ENCODE data around the gene ENO3. TPM values are rescaled to one million over a fixed set of nuclear protein-coding genes. Genes with fewer than 3 reads are reported as not detected.
A peak's percentile ranks its signal among the peaks of the same experiment; 100 is the strongest.

Gene ENO3
- total RNA-seq, 4 donors from 2014 or later, result 2.5 to 211 (median 12.9) TPM

DNA sequence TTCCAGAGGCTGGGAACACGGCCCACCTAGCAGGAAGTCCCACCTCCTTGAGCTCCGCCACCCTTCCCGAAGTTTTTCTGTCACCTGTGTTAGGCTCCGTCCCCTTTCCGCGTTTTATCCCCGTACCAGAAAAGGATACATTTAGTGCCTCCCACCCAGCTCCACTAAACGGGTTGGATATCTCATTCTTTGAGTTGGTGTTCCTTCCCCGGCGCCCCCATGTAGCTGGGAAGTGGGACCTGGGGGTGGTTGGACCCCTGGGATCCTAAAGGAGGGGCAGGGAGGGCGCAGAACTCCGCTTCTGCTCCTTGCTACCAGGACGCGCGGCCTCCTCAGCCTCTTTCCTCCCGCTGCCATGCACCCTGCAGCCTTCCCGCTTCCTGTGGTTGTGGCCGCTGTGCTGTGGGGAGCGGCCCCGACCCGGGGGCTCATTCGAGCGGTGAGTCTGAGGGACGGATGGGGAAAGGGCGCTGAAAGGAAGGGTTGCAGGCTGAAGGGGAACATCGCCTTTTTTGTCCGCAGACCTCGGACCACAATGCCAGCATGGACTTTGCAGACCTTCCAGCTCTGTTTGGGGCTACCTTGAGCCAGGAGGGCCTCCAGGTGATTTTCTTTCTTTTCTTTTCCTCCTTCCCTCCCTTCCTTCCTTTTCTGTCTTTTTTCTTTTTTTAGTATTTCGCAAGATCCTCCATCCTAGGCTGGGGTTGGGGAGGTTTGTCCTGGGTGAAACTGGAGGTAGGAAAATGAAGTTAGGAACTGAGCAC lies 10.2 kb upstream of the ENO3 start:
- in situ Hi-C loops (cut with MboI; ENCODE audit: low pct_ligation_motif_present in 1 of 4, low pct_unique_long_range_greater_than_20kb in 1 of 4, low sequenced_read_pairs in 3 of 4), result no loop called here
- TF ChIP-seq EP300 (IDR thresholded peaks at IDR 0.05; ENCODE audit: low read depth) (no peak), POLR2AphosphoS5 (IDR thresholded peaks at IDR 0.05) (no peak), POLR2A (IDR thresholded peaks at IDR 0.05) (no peak)
- TF ChIP-seq, protein P1, sequence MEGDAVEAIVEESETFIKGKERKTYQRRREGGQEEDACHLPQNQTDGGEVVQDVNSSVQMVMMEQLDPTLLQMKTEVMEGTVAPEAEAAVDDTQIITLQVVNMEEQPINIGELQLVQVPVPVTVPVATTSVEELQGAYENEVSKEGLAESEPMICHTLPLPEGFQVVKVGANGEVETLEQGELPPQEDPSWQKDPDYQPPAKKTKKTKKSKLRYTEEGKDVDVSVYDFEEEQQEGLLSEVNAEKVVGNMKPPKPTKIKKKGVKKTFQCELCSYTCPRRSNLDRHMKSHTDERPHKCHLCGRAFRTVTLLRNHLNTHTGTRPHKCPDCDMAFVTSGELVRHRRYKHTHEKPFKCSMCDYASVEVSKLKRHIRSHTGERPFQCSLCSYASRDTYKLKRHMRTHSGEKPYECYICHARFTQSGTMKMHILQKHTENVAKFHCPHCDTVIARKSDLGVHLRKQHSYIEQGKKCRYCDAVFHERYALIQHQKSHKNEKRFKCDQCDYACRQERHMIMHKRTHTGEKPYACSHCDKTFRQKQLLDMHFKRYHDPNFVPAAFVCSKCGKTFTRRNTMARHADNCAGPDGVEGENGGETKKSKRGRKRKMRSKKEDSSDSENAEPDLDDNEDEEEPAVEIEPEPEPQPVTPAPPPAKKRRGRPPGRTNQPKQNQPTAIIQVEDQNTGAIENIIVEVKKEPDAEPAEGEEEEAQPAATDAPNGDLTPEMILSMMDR (IDR thresholded peaks at IDR 0.05), result no peak
- 0 to 2% methylated on average over 8 to 29 of the region's 29 CpGs for WGBS, 2 donors (ENCODE audit: low coverage in 1 of 2)
- intact Hi-C loops (cut with DNase I; ENCODE audit: low total_unique reads), result no loop called here
- Histone ChIP-seq H3K27ac (peak overlapping the region; percentile 96 to 97 (median 96)), H3K36me3 (peaks cover 0 to 14% (median 4%) of the 10 kb centered on the region in 4 donors), H3K27me3 (no peaks in the 10 kb centered on the region), H3K4me1 (peaks cover 38 to 66% (median 39%) of the 10 kb centered on the region in 4 donors), H3K9me3 (no peaks in the 10 kb centered on the region), H3K4me3 (peak overlapping the region; percentile 68 to 84 (median 75))
- DNase-seq, result peak; percentile 82

GRCh38 chr17:4941319-4941610 lies 9.7 kb upstream of the ENO3 start:
- intact Hi-C loops (cut with DNase I; ENCODE audit: low total_unique reads) (no loop called here), in situ Hi-C loops (cut with MboI; ENCODE audit: low pct_ligation_motif_present in 1 of 4, low pct_unique_long_range_greater_than_20kb in 1 of 4, low sequenced_read_pairs in 3 of 4) (no loop called here)
- Histone ChIP-seq H3K27me3 (no peaks in the 10 kb centered on the region), H3K36me3 (peaks cover 0 to 14% (median 4%) of the 10 kb centered on the region in 4 donors), H3K27ac (peak overlapping the region; percentile 96 to 97 (median 96)), H3K4me3 (peak overlapping the region; percentile 68 to 84 (median 75)), H3K9me3 (no peaks in the 10 kb centered on the region), H3K4me1 (peaks cover 43 to 71% (median 44%) of the 10 kb centered on the region in 4 donors)
- no peak for TF ChIP-seq EP300 (IDR thresholded peaks at IDR 0.05; ENCODE audit: low read depth)
- TF ChIP-seq POLR2A (IDR thresholded peaks at IDR 0.05), result no peak
- TF ChIP-seq, protein P1 (IDR thresholded peaks at IDR 0.05), result no peak
- TF ChIP-seq POLR2AphosphoS5 (IDR thresholded peaks at IDR 0.05), result no peak
- no peak for DNase-seq
- 26 to 33% methylated on average over 3 to 4 of the region's 4 CpGs for WGBS, 2 donors (ENCODE audit: low coverage in 1 of 2)

DNA sequence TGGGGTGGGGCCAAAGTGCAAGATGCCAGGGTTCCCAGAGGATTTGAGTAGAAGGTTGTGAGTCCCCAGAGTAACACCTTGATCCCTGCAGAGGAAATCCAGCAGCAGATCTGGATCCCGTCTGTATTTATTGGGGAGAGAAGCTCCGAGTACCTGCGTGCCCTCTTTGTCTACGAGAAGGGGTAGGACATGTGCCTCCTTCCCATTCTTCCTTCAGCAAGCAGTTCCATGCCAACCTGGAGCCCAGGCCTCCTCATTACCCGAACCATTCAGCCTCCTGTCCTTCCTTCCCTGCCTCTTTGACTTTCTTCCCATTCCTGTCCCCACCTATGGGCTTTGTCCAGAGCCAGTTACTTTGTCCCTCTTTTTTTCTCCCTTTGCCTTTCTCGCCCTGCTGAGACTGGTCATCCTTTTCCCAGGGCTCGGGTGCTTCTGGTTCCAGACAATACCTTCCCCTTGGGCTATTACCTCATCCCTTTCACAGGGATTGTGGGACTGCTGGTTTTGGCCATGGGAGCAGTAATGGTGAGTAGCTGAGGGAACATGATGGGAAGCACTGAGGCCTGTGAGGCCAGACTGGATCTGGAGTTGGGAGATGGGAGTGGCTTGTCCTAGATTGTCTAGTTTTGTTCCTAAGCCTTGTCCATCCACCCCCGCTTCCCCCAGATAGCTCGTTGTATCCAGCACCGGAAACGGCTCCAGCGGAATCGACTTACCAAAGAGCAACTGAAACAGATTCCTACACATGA lies 8.0 kb upstream of the ENO3 start:
- Histone ChIP-seq H3K4me1 (peaks cover 48 to 78% (median 50%) of the 10 kb centered on the region in 4 donors), H3K27ac (peak overlapping the region in 2 of 4 donors; percentile 100), H3K36me3 (peaks cover 0 to 6% (median under 1%) of the 10 kb centered on the region in 4 donors), H3K9me3 (no peaks in the 10 kb centered on the region), H3K27me3 (no peaks in the 10 kb centered on the region), H3K4me3 (no peak overlapping the region)
- no peak for DNase-seq
- TF ChIP-seq, protein P1 (IDR thresholded peaks at IDR 0.05), result no peak
- TF ChIP-seq POLR2A (IDR thresholded peaks at IDR 0.05) (no peak), POLR2AphosphoS5 (IDR thresholded peaks at IDR 0.05) (no peak), EP300 (IDR thresholded peaks at IDR 0.05; ENCODE audit: low read depth) (no peak)
- in situ Hi-C loops (cut with MboI; ENCODE audit: low pct_ligation_motif_present in 1 of 4, low pct_unique_long_range_greater_than_20kb in 1 of 4, low sequenced_read_pairs in 3 of 4), result no loop called here
- WGBS, 2 donors (ENCODE audit: low coverage in 1 of 2), result 77 to 79% methylated on average over 6 to 13 of the region's 13 CpGs
- intact Hi-C loops (cut with DNase I; ENCODE audit: low total_unique reads), result no loop called here

DNA sequence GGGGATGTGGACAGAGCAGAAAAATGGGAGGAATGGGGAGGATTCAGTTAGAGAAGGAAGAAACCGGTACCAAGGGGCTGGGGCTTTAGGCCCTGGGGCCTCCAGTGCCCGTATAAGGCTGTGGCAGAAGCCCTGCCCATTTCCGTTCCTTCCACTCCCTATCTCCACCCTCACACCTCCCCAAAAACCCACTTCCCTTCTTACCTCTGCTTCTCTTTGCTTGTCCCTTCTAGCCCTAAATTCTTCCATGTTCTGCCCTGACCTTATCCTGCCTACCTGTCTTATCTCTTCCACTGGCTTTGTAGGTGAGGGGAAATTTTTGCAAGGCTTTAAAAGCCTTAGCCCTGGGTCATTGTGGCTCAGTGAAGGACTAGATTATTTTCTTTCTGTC lies 6.8 kb upstream of the ENO3 start:
- Histone ChIP-seq H3K36me3 (peaks cover 0 to 6% (median 0%) of the 10 kb centered on the region in 4 donors), H3K4me3 (no peak overlapping the region), H3K4me1 (peaks cover 36 to 65% (median 39%) of the 10 kb centered on the region in 4 donors), H3K27me3 (no peaks in the 10 kb centered on the region), H3K27ac (peak overlapping the region; percentile 95 to 100 (median 100)), H3K9me3 (no peaks in the 10 kb centered on the region)
- peak; percentile 37 for DNase-seq
- in situ Hi-C loops (cut with MboI; ENCODE audit: low pct_ligation_motif_present in 1 of 4, low pct_unique_long_range_greater_than_20kb in 1 of 4, low sequenced_read_pairs in 3 of 4) (no loop called here), intact Hi-C loops (cut with DNase I; ENCODE audit: low total_unique reads) (no loop called here)
- 27 to 68% methylated on average over 3 of the region's 3 CpGs for WGBS, 2 donors (ENCODE audit: low coverage in 1 of 2)
- TF ChIP-seq POLR2AphosphoS5 (IDR thresholded peaks at IDR 0.05) (no peak), POLR2A (IDR thresholded peaks at IDR 0.05) (no peak), EP300 (IDR thresholded peaks at IDR 0.05; ENCODE audit: low read depth) (no peak)
- TF ChIP-seq, protein P1 (IDR thresholded peaks at IDR 0.05), result no peak
